Vagina (tissue), 2 donors: ENCODE results near the gene ATP2B2. TPM values are rescaled to one million over a fixed set of nuclear protein-coding genes. Genes with fewer than 3 reads are reported as not detected.

Experiments
- DNase-seq, 2 donors: peaks; one replicate each; pipeline ENCODE4 v3.0.0-alpha.2; 2017; ENCODE audit errors: extremely low spot score in 2 of 2
- H3K27ac ChIP-seq: fragments of 200-600 bp; sonication (generic); one replicate; pipeline ENCODE4 v1.5.1; 2019
- H3K27me3 ChIP-seq: fragments of 200-600 bp; sonication (generic); one replicate; pipeline ENCODE4 v1.5.1; 2019
- H3K36me3 ChIP-seq, 2 donors: fragments of 200-600 bp; sonication (generic); one replicate each; pipeline ENCODE4 v1.5.1; 2017 to 2019
- H3K4me1 ChIP-seq: fragments of 200-600 bp; sonication (generic); one replicate; pipeline ENCODE4 v1.5.1; 2019
- H3K4me3 ChIP-seq, 2 donors: fragments of 200-600 bp; sonication (generic); 1 replicate in 1 of 2; 2 replicates in 1 of 2; pipeline ENCODE4 v1.5.1; 2016 to 2019
- H3K9me3 ChIP-seq: fragments of 200-600 bp; sonication (generic); one replicate; pipeline ENCODE4 v1.5.1; 2019
- POLR2A ChIP-seq, 2 donors: fragments of 450-650 bp; IDR thresholded peaks; one replicate each; pipeline ENCODE4 v1.6.1; 2017; ENCODE audit warnings: antibody characterized with exemption in 2 of 2, mild to moderate bottlenecking in 2 of 2, moderate library complexity in 2 of 2
- POLR2AphosphoS5 ChIP-seq, 2 donors: sonication (generic); formaldehyde crosslinking; IDR thresholded peaks; one replicate each; pipeline ENCODE4 v1.9.0; 2017; ENCODE audit warnings: antibody characterized with exemption in 2 of 2, mild to moderate bottlenecking in 2 of 2, low read depth in 1 of 2; ENCODE audit not compliant: insufficient read depth in 1 of 2
- intact Hi-C: fragments of 100-400 bp; cut with DNase I; formaldehyde crosslinking; loops from one replicate; pipeline ENCODE4 v1.15.1; 2023
- total RNA-seq: library from RNA; depleted of rRNA; stranded (reverse); fragments of >200 nt; gene quantifications from one replicate; pipeline ENCODE4 v1.2.3, GENCODE V29; 2016
- TF ChIP-seq, protein P1 (sequence below), 3 experiments: fragments of 450-650 bp in 2 of 3; fragments of 200-600 bp in 1 of 3; sonication (generic) in 1 of 3; IDR thresholded peaks; one replicate each; pipeline ENCODE4 v1.5.1; 2017 to 2019; ENCODE audit warnings: antibody characterized with exemption in 3 of 3, mild to moderate bottlenecking in 2 of 3, moderate library complexity in 2 of 3

ATP2B2 gene
- total RNA-seq, 1 donor from 2014 or later, result 0.25 TPM

DNA sequence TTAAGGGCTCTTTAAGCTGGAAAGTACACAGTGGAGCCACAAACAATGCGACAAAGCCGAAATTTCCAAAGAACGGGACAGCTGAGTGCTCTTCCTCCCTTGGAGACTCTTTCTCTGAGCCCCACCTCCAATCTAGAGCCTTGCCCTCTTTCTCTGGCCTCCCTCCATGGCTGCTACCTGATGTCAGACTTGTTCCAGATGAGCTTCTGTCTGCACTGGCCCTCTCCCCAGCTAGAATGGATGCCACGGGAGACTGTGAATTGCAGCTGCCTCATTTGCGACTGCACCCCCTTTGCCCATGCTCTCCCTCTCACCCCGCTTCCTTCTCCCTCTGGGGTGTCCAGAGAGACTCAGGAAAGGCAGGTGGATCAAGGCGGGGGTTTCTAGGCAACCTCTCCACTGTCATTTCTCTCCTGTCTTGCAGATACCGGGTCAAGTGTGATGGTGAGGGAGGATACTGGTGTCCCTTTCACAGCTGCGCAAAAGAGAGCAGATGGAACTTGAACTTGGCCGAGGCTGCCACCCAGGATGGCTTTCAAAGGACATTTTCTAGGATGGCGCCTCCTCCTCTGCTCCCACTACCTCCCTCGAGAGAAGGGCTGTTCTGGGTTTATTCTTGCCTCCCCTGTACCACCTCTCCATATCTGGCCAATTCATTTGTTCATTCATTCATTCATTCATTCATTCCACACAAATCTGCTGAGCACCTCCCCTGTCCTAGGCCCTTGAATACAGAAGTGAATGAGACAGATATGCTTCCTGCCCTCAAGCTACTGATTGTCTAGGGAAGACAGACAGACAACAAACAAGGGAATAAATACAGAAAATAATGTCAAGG lies 12.8 kb downstream of the ATP2B2 start:
- Histone ChIP-seq H3K27me3 (no peaks in the 10 kb centered on the region), H3K4me3 (no peak overlapping the region), H3K4me1 (no peaks in the 10 kb centered on the region), H3K9me3 (no peaks in the 10 kb centered on the region), H3K27ac (no peak overlapping the region), H3K36me3 (no peaks in the 10 kb centered on the region)
- no peak for DNase-seq
- intact Hi-C loops, result no loop called here
- no peak for TF ChIP-seq POLR2AphosphoS5 (IDR thresholded peaks at IDR 0.05; ENCODE audit: insufficient read depth in 1 of 2, low read depth in 1 of 2)
- TF ChIP-seq, protein P1, sequence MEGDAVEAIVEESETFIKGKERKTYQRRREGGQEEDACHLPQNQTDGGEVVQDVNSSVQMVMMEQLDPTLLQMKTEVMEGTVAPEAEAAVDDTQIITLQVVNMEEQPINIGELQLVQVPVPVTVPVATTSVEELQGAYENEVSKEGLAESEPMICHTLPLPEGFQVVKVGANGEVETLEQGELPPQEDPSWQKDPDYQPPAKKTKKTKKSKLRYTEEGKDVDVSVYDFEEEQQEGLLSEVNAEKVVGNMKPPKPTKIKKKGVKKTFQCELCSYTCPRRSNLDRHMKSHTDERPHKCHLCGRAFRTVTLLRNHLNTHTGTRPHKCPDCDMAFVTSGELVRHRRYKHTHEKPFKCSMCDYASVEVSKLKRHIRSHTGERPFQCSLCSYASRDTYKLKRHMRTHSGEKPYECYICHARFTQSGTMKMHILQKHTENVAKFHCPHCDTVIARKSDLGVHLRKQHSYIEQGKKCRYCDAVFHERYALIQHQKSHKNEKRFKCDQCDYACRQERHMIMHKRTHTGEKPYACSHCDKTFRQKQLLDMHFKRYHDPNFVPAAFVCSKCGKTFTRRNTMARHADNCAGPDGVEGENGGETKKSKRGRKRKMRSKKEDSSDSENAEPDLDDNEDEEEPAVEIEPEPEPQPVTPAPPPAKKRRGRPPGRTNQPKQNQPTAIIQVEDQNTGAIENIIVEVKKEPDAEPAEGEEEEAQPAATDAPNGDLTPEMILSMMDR (IDR thresholded peaks at IDR 0.05), result no peak
- TF ChIP-seq POLR2A (IDR thresholded peaks at IDR 0.05), result no peak

DNA sequence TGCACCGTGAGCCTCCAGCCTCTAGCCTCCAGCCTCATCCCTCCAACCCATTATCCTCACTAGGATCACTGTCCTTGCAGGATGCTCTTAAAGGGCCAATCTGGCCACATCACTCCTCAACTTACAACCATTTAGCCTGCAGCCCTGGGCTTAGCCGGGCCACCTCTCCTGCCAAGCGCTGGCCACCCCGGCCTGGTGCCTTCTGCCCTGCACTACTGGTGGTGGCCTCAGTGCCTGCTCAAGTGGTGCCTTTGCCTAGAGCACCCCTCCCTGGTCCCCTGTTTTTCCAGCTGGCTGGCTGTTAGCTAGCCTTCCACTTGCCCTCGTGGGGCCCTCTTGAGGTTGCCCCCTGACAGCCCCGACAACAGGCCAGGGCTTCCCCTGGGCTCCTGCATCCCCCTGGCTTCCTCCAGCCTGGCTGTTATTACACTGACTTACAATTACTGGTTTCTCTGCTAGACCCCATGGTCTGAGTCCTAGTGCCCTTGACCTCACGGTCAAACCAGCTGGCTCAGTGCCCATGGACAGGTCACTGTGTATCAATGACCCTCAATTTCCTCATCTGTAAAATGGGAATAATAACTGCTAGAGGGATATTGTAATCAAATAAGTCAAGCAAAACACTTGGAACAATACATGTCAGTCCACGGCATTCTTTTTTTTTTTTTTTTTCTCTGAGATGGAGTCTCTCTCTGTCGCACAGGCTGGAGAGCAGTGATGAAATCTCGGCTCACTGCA lies 15.5 kb downstream of the ATP2B2 start:
- no peaks in the 10 kb centered on the region for H3K27me3 ChIP-seq
- intact Hi-C loops, result no loop called here
- no peaks in the 10 kb centered on the region for H3K4me1 ChIP-seq
- no peak for TF ChIP-seq POLR2A (IDR thresholded peaks at IDR 0.05)
- TF ChIP-seq POLR2AphosphoS5 (IDR thresholded peaks at IDR 0.05; ENCODE audit: insufficient read depth in 1 of 2, low read depth in 1 of 2), result no peak
- TF ChIP-seq, protein P1 (IDR thresholded peaks at IDR 0.05), result no peak
- no peak overlapping the region for H3K27ac ChIP-seq
- H3K9me3 ChIP-seq, result no peaks in the 10 kb centered on the region
- no peak overlapping the region for H3K4me3 ChIP-seq
- DNase-seq, result no peak
- no peaks in the 10 kb centered on the region for H3K36me3 ChIP-seq

DNA sequence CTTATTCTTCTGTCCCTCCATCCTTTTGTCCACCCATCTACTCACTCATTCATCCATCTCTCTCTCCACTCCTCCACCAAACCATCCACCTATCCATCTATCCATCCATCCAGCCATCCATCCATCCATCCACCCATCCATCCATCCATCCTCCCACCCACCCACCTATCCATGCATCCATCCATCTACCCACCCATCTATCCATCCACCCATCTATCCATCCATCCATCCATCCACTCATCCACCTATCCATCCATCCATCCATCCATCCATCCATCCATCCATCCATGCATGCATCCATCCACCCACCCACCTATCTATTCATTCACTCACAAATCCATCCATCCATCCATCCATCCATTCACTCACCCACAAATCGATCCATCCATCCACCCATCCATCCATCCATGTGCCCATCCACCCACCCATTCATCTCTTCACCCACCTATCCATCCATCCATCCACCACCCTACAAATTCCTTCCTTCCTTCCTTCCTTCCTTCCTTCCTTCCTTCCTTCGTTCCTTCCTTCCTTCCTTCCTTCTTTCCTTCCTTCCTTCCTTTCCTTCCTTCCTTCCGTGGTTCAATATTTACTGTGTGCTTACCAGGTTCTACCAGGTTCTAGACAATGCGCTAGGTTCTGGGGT lies 17.3 kb downstream of the ATP2B2 start:
- Histone ChIP-seq H3K36me3 (no peaks in the 10 kb centered on the region), H3K27me3 (no peaks in the 10 kb centered on the region), H3K4me1 (no peaks in the 10 kb centered on the region), H3K27ac (no peak overlapping the region), H3K4me3 (no peak overlapping the region), H3K9me3 (no peaks in the 10 kb centered on the region)
- TF ChIP-seq POLR2A (IDR thresholded peaks at IDR 0.05), result no peak
- TF ChIP-seq, protein P1 (IDR thresholded peaks at IDR 0.05), result no peak
- TF ChIP-seq POLR2AphosphoS5 (IDR thresholded peaks at IDR 0.05; ENCODE audit: insufficient read depth in 1 of 2, low read depth in 1 of 2), result no peak
- DNase-seq, result no peak
- intact Hi-C loops, result no loop called here

DNA sequence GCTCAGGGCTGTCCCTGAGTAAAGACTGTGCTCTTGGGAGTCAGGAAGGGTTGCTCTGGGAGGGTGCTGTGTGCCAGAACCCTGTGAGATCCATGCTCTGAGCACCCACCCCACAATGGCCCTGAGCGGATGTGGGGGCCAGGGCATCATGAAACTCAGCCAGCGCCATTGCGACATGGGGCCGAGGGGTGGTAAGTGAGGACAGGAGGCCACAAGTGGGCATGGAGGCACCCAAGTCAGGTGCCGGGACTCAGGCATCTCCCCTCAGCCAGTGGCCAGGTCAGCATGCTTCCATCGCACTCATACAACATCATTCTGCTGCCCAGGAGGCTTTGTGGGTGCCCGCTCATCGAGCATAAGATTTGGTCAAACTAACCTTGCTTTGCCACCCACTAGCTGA lies 19.6 kb downstream of the ATP2B2 start:
- DNase-seq, result no peak
- Histone ChIP-seq H3K36me3 (no peaks in the 10 kb centered on the region), H3K4me3 (no peak overlapping the region), H3K4me1 (no peaks in the 10 kb centered on the region), H3K27ac (no peak overlapping the region), H3K9me3 (no peaks in the 10 kb centered on the region), H3K27me3 (no peaks in the 10 kb centered on the region)
- TF ChIP-seq POLR2AphosphoS5 (IDR thresholded peaks at IDR 0.05; ENCODE audit: insufficient read depth in 1 of 2, low read depth in 1 of 2) (no peak), POLR2A (IDR thresholded peaks at IDR 0.05) (no peak)
- intact Hi-C loops, result no loop called here

DNA sequence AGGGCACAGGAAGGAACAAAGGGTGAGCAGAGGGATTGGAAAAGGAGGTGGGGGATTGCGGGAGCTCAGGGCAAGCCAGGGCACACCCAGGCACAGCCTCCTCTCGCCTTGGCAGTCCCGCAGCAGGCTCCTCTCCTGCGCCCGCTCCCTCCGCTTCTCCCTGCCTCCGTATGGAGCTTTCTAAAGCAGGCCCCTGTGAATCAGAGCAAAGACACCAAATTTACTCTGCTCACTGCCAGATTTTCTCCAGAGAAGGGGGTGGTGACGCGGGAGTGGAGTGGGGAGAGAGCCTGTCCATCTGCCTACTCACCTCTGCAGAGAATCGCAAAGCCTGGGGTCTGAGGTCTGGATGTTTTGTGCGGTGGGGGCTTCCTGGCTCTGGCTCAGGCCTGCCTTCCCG lies 20.0 kb downstream of the ATP2B2 start:
- H3K36me3 ChIP-seq, result no peaks in the 10 kb centered on the region
- no peaks in the 10 kb centered on the region for H3K9me3 ChIP-seq
- intact Hi-C loops, result no loop called here
- H3K27me3 ChIP-seq, result no peaks in the 10 kb centered on the region
- H3K4me3 ChIP-seq, result no peak overlapping the region
- no peak for DNase-seq
- H3K4me1 ChIP-seq, result no peaks in the 10 kb centered on the region
- TF ChIP-seq POLR2AphosphoS5 (IDR thresholded peaks at IDR 0.05; ENCODE audit: insufficient read depth in 1 of 2, low read depth in 1 of 2) (no peak), POLR2A (IDR thresholded peaks at IDR 0.05) (no peak)
- TF ChIP-seq, protein P1 (IDR thresholded peaks at IDR 0.05), result no peak
- no peak overlapping the region for H3K27ac ChIP-seq
